AG04449 (cell line): ENCODE results near the gene ROBO1.

Source experiments
- CTCF ChIA-PET: fragments of 350-600 bp; formaldehyde crosslinking; extraction: SDS; loops from one replicate; lab custom pipeline; 2021; ENCODE audit warnings: antibody characterized with exemption; lab: Yijun Ruan, JAX
- POLR2A ChIA-PET: fragments of 400-600, 350-600 bp; formaldehyde crosslinking; extraction: SDS; loops from one replicate; lab custom pipeline; 2020; ENCODE audit warnings: antibody characterized with exemption, inconsistent platforms; lab: Yijun Ruan, JAX
- DNase-seq: peaks from one replicate; pipeline ENCODE4 v3.0.0-alpha.2; 2010; ENCODE audit warnings: low read depth, low spot score
- H3K4me3 ChIP-seq: 2 replicates; pipeline ENCODE4 v1.5.1; 2011; ENCODE audit warnings: low read depth, mild to moderate bottlenecking, control low read depth, low read length
- CTCF ChIP-seq: IDR thresholded peaks from one replicate; pipeline ENCODE4 v1.5.1; 2011; ENCODE audit warnings: mild to moderate bottlenecking, moderate library complexity, low read length, control low read depth, inconsistent platforms; ENCODE audit not compliant: insufficient read depth; ENCODE audit errors: missing control alignments

The ROBO1 gene

DNA sequence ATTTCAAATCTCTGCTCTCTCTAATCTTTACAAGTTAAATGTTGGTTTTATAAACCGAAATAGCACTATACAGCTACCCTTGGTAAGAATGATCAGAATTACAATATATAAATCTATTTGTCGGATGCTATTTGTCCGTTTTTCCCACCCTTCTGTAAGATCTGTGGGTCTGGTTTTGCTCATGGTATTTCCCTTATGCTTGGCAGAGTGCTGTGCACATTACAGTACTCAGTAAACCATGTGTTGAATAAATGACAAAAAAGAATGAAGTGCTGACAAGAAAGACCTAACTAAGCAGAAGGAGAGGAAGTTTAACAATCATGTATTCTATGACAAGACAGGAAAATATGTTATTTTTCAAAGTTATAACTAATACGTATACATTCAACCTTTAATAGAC is 827.2 kb downstream of the ROBO1 start:
- ChIA-PET CTCF (interaction anchor here (1.4 kb wide), 1 partner anchor 23 kb away, joined by 3 read pairs; no protein-coding TSS in a partner anchor), POLR2A (interaction anchor here (1.5 kb wide), 1 partner anchor 73 kb away, joined by 5 read pairs; no protein-coding TSS in a partner anchor)
- no peak for DNase-seq
- TF ChIP-seq CTCF, result no peak
- no peak overlapping the region for H3K4me3 ChIP-seq

DNA sequence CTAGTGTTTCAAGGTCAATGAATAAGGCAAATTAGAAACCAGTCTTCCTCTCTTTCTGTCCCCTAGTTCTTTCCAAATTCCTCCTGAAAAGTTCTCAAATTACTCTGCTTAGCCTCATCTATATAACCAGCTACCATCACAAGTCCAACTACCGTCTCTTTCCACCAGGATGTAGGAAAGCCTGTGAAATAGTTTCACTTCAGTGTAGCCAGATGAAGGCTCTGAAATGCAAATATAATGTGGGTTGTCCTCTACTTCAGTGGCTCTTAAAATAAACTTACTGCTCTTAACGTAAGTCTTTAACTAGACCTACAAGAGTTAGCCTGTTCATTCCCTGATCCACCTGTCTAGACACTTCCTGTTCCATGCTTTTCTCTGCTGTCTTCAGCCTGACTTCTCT is 827.7 kb downstream of the ROBO1 start:
- POLR2A ChIA-PET, result no interaction called here
- no peak overlapping the region for H3K4me3 ChIP-seq
- no peak for DNase-seq
- no peak for TF ChIP-seq CTCF
- CTCF ChIA-PET, result interaction anchor here (1.4 kb wide), 1 partner anchor 23 kb away, joined by 3 read pairs; no protein-coding TSS in a partner anchor

GRCh38 chr3:78937475-78937874 is 830.3 kb downstream of the ROBO1 start:
- no peak for DNase-seq
- no peak for TF ChIP-seq CTCF
- ChIA-PET POLR2A (no interaction called here), CTCF (no interaction called here)
- no peak overlapping the region for H3K4me3 ChIP-seq

- CTCF ChIA-PET, result no interaction called here
- TF ChIP-seq CTCF, result no peak
- H3K4me3 ChIP-seq, result no peak overlapping the region
- POLR2A ChIA-PET, result no interaction called here
- DNase-seq, result no peak
Observed at GRCh38 chr3:78927759-78928158, 840.0 kb downstream of the ROBO1 start.

- DNase-seq, result no peak
- CTCF ChIA-PET, result interaction anchor here (1.0 kb wide), 1 partner anchor 12 kb away, joined by 3 read pairs; no protein-coding TSS in a partner anchor
- POLR2A ChIA-PET, result no interaction called here
- TF ChIP-seq CTCF, result no peak
- no peak overlapping the region for H3K4me3 ChIP-seq
Observed at GRCh38 chr3:78926523-78926922, 841.3 kb downstream of the ROBO1 start.

- no peak overlapping the region for H3K4me3 ChIP-seq
- no peak for TF ChIP-seq CTCF
- ChIA-PET CTCF (no interaction called here), POLR2A (interaction anchor here (1.6 kb wide), 1 partner anchor 17 kb away, joined by 3 read pairs; no protein-coding TSS in a partner anchor)
- no peak for DNase-seq
Observed at GRCh38 chr3:78924711-78925110, 843.1 kb downstream of the ROBO1 start.
